H9 (cell line): Measurements from ENCODE around the gene ASTN2. TPM values are rescaled to one million over a fixed set of nuclear protein-coding genes. Genes with fewer than 3 reads are reported as not detected.

Source experiments
- DNase-seq: peaks from one replicate; pipeline ENCODE4 v3.0.0-alpha.2; 2017
- H2AFZ ChIP-seq: one replicate; pipeline ENCODE4 v1.6.1; 2013; ENCODE audit warnings: mild to moderate bottlenecking, low read length, control low read depth, moderate library complexity
- H2AK5ac ChIP-seq: 2 replicates; pipeline ENCODE4 v1.6.1; 2013; ENCODE audit warnings: low read length, control low read depth, mixed read lengths; ENCODE audit not compliant: insufficient read length
- H2BK120ac ChIP-seq: one replicate; pipeline ENCODE4 v1.6.1; 2013; ENCODE audit warnings: low read depth, mild to moderate bottlenecking, low read length, control low read depth, inconsistent platforms; ENCODE audit not compliant: poor library complexity, severe bottlenecking
- H2BK12ac ChIP-seq: 2 replicates; pipeline ENCODE4 v1.6.1; 2013; ENCODE audit warnings: low read length, control low read depth, mixed read lengths, low read depth; ENCODE audit not compliant: insufficient read length
- H2BK15ac ChIP-seq: 2 replicates; pipeline ENCODE4 v1.6.1; 2013; ENCODE audit warnings: low read depth, low read length, control low read depth
- H2BK20ac ChIP-seq: one replicate; pipeline ENCODE4 v1.6.1; 2013; ENCODE audit warnings: low read depth, mild to moderate bottlenecking, low read length, control low read depth, inconsistent platforms; ENCODE audit not compliant: poor library complexity, severe bottlenecking
- H2BK5ac ChIP-seq: 2 replicates; pipeline ENCODE4 v1.6.1; 2013; ENCODE audit warnings: low read length, control low read depth, mixed read lengths; ENCODE audit not compliant: insufficient read length
- H3K14ac ChIP-seq: 2 replicates; pipeline ENCODE4 v1.6.1; 2013; ENCODE audit warnings: low read length, control low read depth; ENCODE audit not compliant: insufficient read depth
- H3K18ac ChIP-seq: 2 replicates; pipeline ENCODE4 v1.6.1; 2013; ENCODE audit warnings: low read depth, mild to moderate bottlenecking, mixed read lengths, low read length, control low read depth; ENCODE audit not compliant: insufficient read length
- H3K23ac ChIP-seq: 2 replicates; pipeline ENCODE4 v1.6.1; 2013; ENCODE audit warnings: low read length, control low read depth, mixed read lengths, low read depth; ENCODE audit not compliant: insufficient read length
- H3K23me2 ChIP-seq: 2 replicates; pipeline ENCODE4 v1.6.1; 2013; ENCODE audit warnings: low read depth, mild to moderate bottlenecking, mixed read lengths, low read length, control low read depth; ENCODE audit not compliant: insufficient read length, poor library complexity, severe bottlenecking
- H3K27ac ChIP-seq: 2 replicates; pipeline ENCODE4 v1.5.1; 2013; ENCODE audit warnings: low read length, control low read depth, mixed read lengths, low read depth; ENCODE audit not compliant: insufficient read length
- H3K27me3 ChIP-seq: 2 replicates; pipeline ENCODE4 v1.6.1; 2013; ENCODE audit warnings: low read length, control low read depth, inconsistent platforms; ENCODE audit not compliant: insufficient read depth
- H3K4ac ChIP-seq: 2 replicates; pipeline ENCODE4 v1.6.1; 2013; ENCODE audit warnings: low read depth, mild to moderate bottlenecking, control low read depth, inconsistent platforms, low read length, moderate library complexity
- H3K4me1 ChIP-seq: 2 replicates; pipeline ENCODE4 v1.6.1; 2013; ENCODE audit warnings: low read length, control low read depth, inconsistent platforms; ENCODE audit not compliant: insufficient read depth
- H3K4me2 ChIP-seq: 2 replicates; pipeline ENCODE4 v1.6.1; 2013; ENCODE audit warnings: low read length, control low read depth, mixed read lengths; ENCODE audit not compliant: insufficient read length, insufficient read depth
- H3K56ac ChIP-seq: 2 replicates; pipeline ENCODE4 v1.6.1; 2013; ENCODE audit warnings: low read depth, mild to moderate bottlenecking, mixed read lengths, low read length, control low read depth; ENCODE audit not compliant: insufficient read length
- H3K79me1 ChIP-seq: 2 replicates; pipeline ENCODE4 v1.6.1; 2013; ENCODE audit warnings: low read depth, mild to moderate bottlenecking, moderate library complexity, low read length, control low read depth, inconsistent platforms; ENCODE audit not compliant: insufficient read depth, poor library complexity, severe bottlenecking
- H3K79me2 ChIP-seq: 2 replicates; pipeline ENCODE4 v1.6.1; 2013; ENCODE audit warnings: low read length, control low read depth, inconsistent platforms; ENCODE audit not compliant: insufficient read depth
- H3K9ac ChIP-seq: 2 replicates; pipeline ENCODE4 v1.6.1; 2013; ENCODE audit warnings: low read length, control low read depth, mixed read lengths; ENCODE audit not compliant: insufficient read length; ENCODE audit errors: extremely low read depth
- H3K9me3 ChIP-seq: one replicate; pipeline ENCODE4 v1.6.1; 2013; ENCODE audit warnings: low read depth, low read length, inconsistent platforms; ENCODE audit not compliant: control insufficient read depth
- H3T11ph ChIP-seq: one replicate; pipeline ENCODE4 v1.6.1; 2013; ENCODE audit warnings: mild to moderate bottlenecking, low read length, control low read depth, inconsistent platforms
- H4K20me1 ChIP-seq: one replicate; pipeline ENCODE4 v1.6.1; 2013; ENCODE audit not compliant: control insufficient read depth, insufficient read length, insufficient read depth
- H4K5ac ChIP-seq: 2 replicates; pipeline ENCODE4 v1.6.1; 2013; ENCODE audit warnings: low read depth, mild to moderate bottlenecking, mixed read lengths, low read length, control low read depth; ENCODE audit not compliant: insufficient read length
- H4K8ac ChIP-seq: replicated peaks from 2 replicates; pipeline ENCODE4 v1.6.1; 2013; ENCODE audit warnings: low read length, control low read depth, mixed read lengths, low read depth; ENCODE audit not compliant: insufficient read length
- H4K91ac ChIP-seq: 2 replicates; pipeline ENCODE4 v1.6.1; 2013; ENCODE audit warnings: low read depth, mild to moderate bottlenecking, moderate library complexity, mixed read lengths, low read length, control low read depth; ENCODE audit not compliant: insufficient read length
- H3K27ac Mint-ChIP-seq, 3 experiments: 2 replicates in 2 of 3; 3 replicates in 1 of 3; pipeline ENCODE4 v1.8.0; 2020 to 2021; ENCODE audit warnings: mixed read lengths in 3 of 3, mild to moderate bottlenecking in 1 of 3, moderate library complexity in 1 of 3
- H3K27me3 Mint-ChIP-seq: 2 replicates; pipeline ENCODE4 v1.8.0; 2021; ENCODE audit warnings: low read depth, mild to moderate bottlenecking, moderate library complexity, mixed read lengths
- H3K36me3 Mint-ChIP-seq, 3 experiments: 2 replicates in 2 of 3; 3 replicates in 1 of 3; pipeline ENCODE4 v1.8.0; 2020 to 2021; ENCODE audit warnings: low read depth in 3 of 3, mixed read lengths in 3 of 3; ENCODE audit not compliant: insufficient read depth in 1 of 3
- H3K4me1 Mint-ChIP-seq, 2 experiments: 2 replicates each; pipeline ENCODE4 v1.8.0; 2020; ENCODE audit warnings: mixed read lengths in 2 of 2
- H3K4me3 Mint-ChIP-seq, 2 experiments: 2 replicates in 1 of 2; 3 replicates in 1 of 2; pipeline ENCODE4 v1.8.0; 2020 to 2021; ENCODE audit warnings: mild to moderate bottlenecking in 2 of 2, mixed read lengths in 2 of 2, moderate library complexity in 1 of 2
- H3K9me3 Mint-ChIP-seq, 2 experiments: 2 replicates in 1 of 2; 3 replicates in 1 of 2; pipeline ENCODE4 v1.8.0; 2020; ENCODE audit warnings: mild to moderate bottlenecking in 2 of 2, mixed read lengths in 2 of 2, moderate library complexity in 1 of 2
- CTCF ChIP-seq: fragments of 200-600 bp; sonication (generic); conservative IDR thresholded peaks from 3 replicates; pipeline ENCODE4 v1.8.0; 2021; ENCODE audit warnings: antibody characterized with exemption, mild to moderate bottlenecking
- WGBS: extraction: QIAGEN DNeasy Blood & Tissue Kit; methylation state at CpG from one replicate; pipeline ENCODE4 v1.1.7; 2013; ENCODE audit warnings: missing lambda C conversion rate, low lambda C conversion rate, mixed read lengths; ENCODE audit not compliant: insufficient read length; ENCODE audit errors: extremely low coverage; 5-methylcytosine and 5-hydroxymethylcytosine counted together
- total RNA-seq: library from RNA; stranded (reverse); gene quantifications from 2 replicates; pipeline ENCODE4 v1.2.1, GENCODE V29; 2021

Gene ASTN2
- total RNA-seq, 1 experiment from 2014 or later: 9.7 TPM

- H4K91ac ChIP-seq: no peak overlapping the region
- no peaks in the 10 kb centered on the region for H3K9me3 Mint-ChIP-seq
- no peak overlapping the region for H3K56ac ChIP-seq
- no peak overlapping the region for H2BK12ac ChIP-seq
- no peak overlapping the region for H3K18ac ChIP-seq
- no peaks in the 10 kb centered on the region for H3K79me1 ChIP-seq
- no peak overlapping the region for H3T11ph ChIP-seq
- no peak overlapping the region for H3K4me2 ChIP-seq
- H3K9me3 ChIP-seq: no peaks in the 10 kb centered on the region
- no peaks in the 10 kb centered on the region for H3K36me3 Mint-ChIP-seq
- H3K4me1 ChIP-seq: peaks cover 5% of the 10 kb centered on the region; the same call in 1 of the 2 replicates
- no peak overlapping the region for H3K4ac ChIP-seq
- H3K27me3 Mint-ChIP-seq: peaks cover 15% of the 10 kb centered on the region
- no peak overlapping the region for H4K5ac ChIP-seq
- peaks cover 11 to 18% of the 10 kb centered on the region in 2 experiments for H3K4me1 Mint-ChIP-seq
- no peak for TF ChIP-seq CTCF
- H2AK5ac ChIP-seq: no peak overlapping the region
- H4K8ac ChIP-seq: no peak overlapping the region
- H3K23me2 ChIP-seq: no peaks in the 10 kb centered on the region
- no peak overlapping the region for H2BK20ac ChIP-seq
- no peak overlapping the region for H2BK15ac ChIP-seq
- H3K14ac ChIP-seq: no peak overlapping the region
- no peak for DNase-seq
- H3K23ac ChIP-seq: no peak overlapping the region
- no peak overlapping the region for H2AFZ ChIP-seq
- H3K27ac ChIP-seq: no peak overlapping the region
- H3K4me3 Mint-ChIP-seq: no peak overlapping the region; a peak in 1 of 5 replicates
- H2BK120ac ChIP-seq: no peak overlapping the region
- H3K27ac Mint-ChIP-seq: no peak overlapping the region; a peak in 1 of 7 replicates
- H3K27me3 ChIP-seq: no peaks in the 10 kb centered on the region
- H3K79me2 ChIP-seq: no peaks in the 10 kb centered on the region
- no peaks in the 10 kb centered on the region for H4K20me1 ChIP-seq
- WGBS: no CpG with 5 or more reads among the region's 8 CpGs
- H2BK5ac ChIP-seq: no peak overlapping the region
- no peak overlapping the region for H3K9ac ChIP-seq
Observed at GRCh38 chr9:117258184-117258866, 156.5 kb downstream of the ASTN2 start.
